Small intestine (tissue), 7 donors: Measurements from ENCODE around the gene TMSB15A. TPM values are rescaled to one million over a fixed set of nuclear protein-coding genes. Genes with fewer than 3 reads are reported as not detected.
A peak's percentile ranks its signal among the peaks of the same experiment; 100 is the strongest.
"Not testable (repeated sequence)": the region's sequence is repeated elsewhere in the genome, so short reads cannot be mapped to it uniquely, and the experiment has no call there.

Source experiments
- DNase-seq, 2 donors: peaks; one replicate each; pipeline versions ENCODE4 v3.0.0 to v3.0.0-alpha.2; 2013
- FAIRE-seq: peaks from 2 replicates; lab custom pipeline; 2012; peaks lifted over from hg19 to GRCh38; lab: Jason Lieb, UNC
- H3K27ac ChIP-seq, 3 donors: one replicate each; pipeline ENCODE4 v1.5.1; 2013; ENCODE audit warnings: low read length in 2 of 3, mild to moderate bottlenecking in 2 of 3, control low read depth in 1 of 3, inconsistent platforms in 1 of 3, low read depth in 1 of 3, moderate library complexity in 1 of 3
- H3K27me3 ChIP-seq, 3 donors: one replicate each; pipeline ENCODE4 v1.6.1; 2013; ENCODE audit warnings: low read length in 3 of 3, inconsistent platforms in 1 of 3; ENCODE audit not compliant: control insufficient read depth in 3 of 3, insufficient read depth in 3 of 3
- H3K36me3 ChIP-seq, 3 donors: one replicate each; pipeline ENCODE4 v1.6.1; 2013; ENCODE audit warnings: low read length in 3 of 3, inconsistent platforms in 1 of 3, low read depth in 1 of 3, mild to moderate bottlenecking in 1 of 3, moderate library complexity in 1 of 3; ENCODE audit not compliant: control insufficient read depth in 3 of 3, insufficient read depth in 2 of 3
- H3K4me1 ChIP-seq, 3 donors: one replicate each; pipeline ENCODE4 v1.6.1; 2013; ENCODE audit warnings: low read length in 2 of 3, inconsistent platforms in 1 of 3, low read depth in 1 of 3, mild to moderate bottlenecking in 1 of 3, moderate library complexity in 1 of 3; ENCODE audit not compliant: control insufficient read depth in 3 of 3, insufficient read depth in 2 of 3
- H3K4me3 ChIP-seq, 3 donors: one replicate each; pipeline ENCODE4 v1.5.1; 2013; ENCODE audit warnings: low read length in 3 of 3, control low read depth in 1 of 3, inconsistent platforms in 1 of 3, low read depth in 1 of 3, mild to moderate bottlenecking in 1 of 3, moderate library complexity in 1 of 3
- H3K9me3 ChIP-seq, 2 donors: one replicate each; pipeline ENCODE4 v1.6.1; 2013; ENCODE audit warnings: low read depth in 1 of 2, low read length in 1 of 2; ENCODE audit not compliant: control insufficient read depth in 2 of 2, insufficient read depth in 1 of 2
- WGBS, 3 donors: extraction: QIAGEN DNeasy Blood & Tissue Kit; methylation state at CpG; one replicate each; pipeline ENCODE4 v1.1.7; 2013; 5-methylcytosine and 5-hydroxymethylcytosine counted together
- polyA plus RNA-seq, 4 donors: library from polyadenylated mRNA; stranded (reverse) in 3 of 4; unstranded in 1 of 4; fragments of 200-250 nt in 3 of 4; fragments of 120-200 nt in 1 of 4; gene quantifications; one replicate each; pipeline versions ENCODE4 v1.2.1 to v1.2.3, GENCODE V29; 2013
- donor health status: healthy with polysubstance abuse.
- donor health status: control.
- donor health status: control.
- donor health status: Bipolar disorder and iron deficiency.
- donor health status: healthy.

The TMSB15A gene
- polyA plus RNA-seq, 4 donors = 0.78 to 10.0 TPM; not detected in 2

GRCh38 chrX:102517326-102517725 is 787 bp upstream of the TMSB15A start:
- no peaks in the 10 kb centered on the region for H3K4me1 ChIP-seq
- H3K36me3 ChIP-seq = no peaks in the 10 kb centered on the region
- H3K27me3 ChIP-seq = peaks cover 0 to 13% (median 2%) of the 10 kb centered on the region in 3 donors
- no peak overlapping the region for H3K27ac ChIP-seq
- no peaks in the 10 kb centered on the region for H3K9me3 ChIP-seq
- DNase-seq (peak in 1 of 2 donors; percentile 3), FAIRE-seq (no peak)
- 39 to 48% (median 42%) methylated on average over 7 of the region's 7 CpGs for WGBS, 3 donors
- no peak overlapping the region for H3K4me3 ChIP-seq

- Histone ChIP-seq H3K27me3 (peaks cover 0 to 13% (median 2%) of the 10 kb centered on the region in 3 donors), H3K4me1 (no peaks in the 10 kb centered on the region), H3K27ac (no peak overlapping the region), H3K9me3 (no peaks in the 10 kb centered on the region), H3K36me3 (no peaks in the 10 kb centered on the region), H3K4me3 (no peak overlapping the region)
- FAIRE-seq (no peak), DNase-seq (no peak)
- 71 to 79% (median 73%) methylated on average over 1 of the region's 1 CpG for WGBS, 3 donors
Measured at GRCh38 chrX:102514536-102514935, 2.0 kb downstream of the TMSB15A start.

GRCh38 chrX:102498732-102499131 is 17.8 kb downstream of the TMSB15A start:
- H3K9me3 ChIP-seq = peaks cover 0 to 6% of the 10 kb centered on the region in 2 donors
- DNase-seq (no peak), FAIRE-seq (no peak)
- H3K36me3 ChIP-seq = no peaks in the 10 kb centered on the region
- H3K27ac ChIP-seq = no peak overlapping the region
- 82 to 97% (median 93%) methylated on average over 2 of the region's 2 CpGs for WGBS, 3 donors
- no peak overlapping the region for H3K4me3 ChIP-seq
- no peaks in the 10 kb centered on the region for H3K27me3 ChIP-seq
- H3K4me1 ChIP-seq = no peaks in the 10 kb centered on the region

GRCh38 chrX:102491766-102492165 is 24.8 kb downstream of the TMSB15A start:
- Histone ChIP-seq H3K4me1 (no peaks in the 10 kb centered on the region), H3K4me3 (no peak overlapping the region), H3K27ac (no peak overlapping the region), H3K36me3 (no peaks in the 10 kb centered on the region), H3K27me3 (no peaks in the 10 kb centered on the region), H3K9me3 (peaks cover 0 to 4% of the 10 kb centered on the region in 2 donors)
- FAIRE-seq (no peak), DNase-seq (no peak)

GRCh38 chrX:102478765-102479164 is 37.8 kb downstream of the TMSB15A start:
- H3K36me3 ChIP-seq, H3K27ac ChIP-seq, FAIRE-seq, H3K9me3 ChIP-seq, H3K4me1 ChIP-seq, DNase-seq, H3K4me3 ChIP-seq, H3K27me3 ChIP-seq: not testable (repeated sequence)
- WGBS, 3 donors = 19 to 63% (median 55%) methylated on average over 2 of the region's 5 CpGs

GRCh38 chrX:102471762-102472220 is 44.7 kb downstream of the TMSB15A start, which contains the start of gene TCP11X2:
Gene TCP11X2 (minus strand): TSS chrX:102471812.
- 34 to 53% (median 50%) methylated on average over 5 to 7 of the region's 17 CpGs for WGBS, 3 donors

GRCh38 chrX:102470215-102470614 is 46.3 kb downstream of the TMSB15A start:
- H3K27me3 ChIP-seq, H3K27ac ChIP-seq, H3K9me3 ChIP-seq, FAIRE-seq, H3K36me3 ChIP-seq, H3K4me3 ChIP-seq, DNase-seq, H3K4me1 ChIP-seq: not testable (repeated sequence)
- no CpG with 5 or more reads among the region's 3 CpGs for WGBS, 3 donors

More at GRCh38 chrX:102471762-102472220, 44.7 kb downstream of the TMSB15A start, which contains the start of gene TCP11X2:
- not testable (repeated sequence) for H3K9me3 ChIP-seq, H3K27ac ChIP-seq, H3K27me3 ChIP-seq, H3K4me3 ChIP-seq, FAIRE-seq, H3K4me1 ChIP-seq, DNase-seq, H3K36me3 ChIP-seq
